HG03066 (cell line): ENCODE data around the gene PPM1H.
"Not testable (repeated sequence)": the region's sequence is repeated elsewhere in the genome, so short reads cannot be mapped to it uniquely, and the experiment has no call there.

Experiments used
- ATAC-seq: cut with Tn5 transposase; IDR thresholded peaks from one replicate; pipeline ENCODE4 v1.9.1; 2021; ENCODE audit warnings: low read depth; ENCODE audit not compliant: unreplicated experiment

PPM1H gene

DNA sequence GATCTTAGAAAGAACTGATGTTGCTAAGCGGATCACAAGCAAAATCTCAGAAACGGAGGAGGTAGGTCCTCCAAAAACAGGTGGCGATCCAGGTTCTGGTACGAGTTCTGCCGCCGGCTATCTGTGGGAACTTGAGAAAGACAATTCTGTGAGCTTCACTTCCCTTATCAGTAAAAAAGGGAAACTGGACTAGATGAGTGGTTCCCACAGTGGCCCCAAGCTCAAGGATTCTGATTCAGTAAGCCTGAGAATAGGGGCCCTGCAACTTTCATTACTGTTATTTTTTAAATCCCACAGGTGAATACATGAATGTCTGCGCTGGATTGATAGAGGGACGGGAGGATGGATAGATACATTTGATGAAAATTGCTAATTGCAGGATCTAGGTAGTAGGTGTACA, 160.2 kb downstream of the PPM1H start:
- ATAC-seq = no peak

DNA sequence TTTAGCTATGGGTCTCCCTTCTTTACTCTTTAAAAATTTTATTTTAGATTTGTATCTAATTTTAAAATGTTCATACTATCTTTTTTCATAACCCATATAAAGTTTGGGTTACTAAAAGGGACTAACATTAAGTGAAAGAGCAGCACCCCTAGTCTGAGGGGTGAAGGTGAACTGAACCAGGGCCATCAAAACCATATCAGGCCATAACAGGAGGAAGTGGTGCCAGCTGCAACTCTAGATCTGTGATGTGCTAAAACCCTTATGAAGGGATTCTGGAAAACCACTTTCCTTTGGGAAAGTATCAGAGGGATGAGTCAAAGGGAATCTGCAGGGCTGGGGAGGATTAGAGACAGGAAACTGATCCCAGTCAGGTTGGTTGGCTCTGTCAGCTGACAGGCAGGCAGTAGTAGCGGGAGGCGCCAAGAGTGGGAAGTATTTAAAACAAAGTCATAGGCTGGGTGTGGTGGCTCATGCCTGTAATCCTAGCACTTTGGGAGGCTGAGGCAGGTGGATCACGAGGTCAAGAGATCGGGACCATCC, 162.5 kb downstream of the PPM1H start:
- no peak for ATAC-seq

DNA sequence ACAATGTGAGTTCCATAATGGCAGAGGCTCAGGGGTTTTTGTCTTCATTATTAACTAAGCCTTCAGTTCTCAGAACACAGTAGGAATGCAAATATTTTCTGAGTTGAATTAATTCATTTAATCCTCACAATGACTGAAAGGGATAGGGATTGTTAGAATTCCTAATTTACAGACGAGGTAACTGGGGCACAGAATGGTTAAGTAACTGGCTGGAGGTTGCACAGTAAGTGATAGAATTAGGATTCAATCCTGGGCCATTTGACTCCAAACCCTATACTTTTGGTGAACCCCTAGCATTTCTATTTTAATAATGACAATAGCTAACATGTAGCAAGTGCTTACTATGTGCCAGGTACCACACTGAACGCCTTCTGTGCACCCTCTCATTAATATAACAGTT, 163.1 kb downstream of the PPM1H start:
- no peak for ATAC-seq

DNA sequence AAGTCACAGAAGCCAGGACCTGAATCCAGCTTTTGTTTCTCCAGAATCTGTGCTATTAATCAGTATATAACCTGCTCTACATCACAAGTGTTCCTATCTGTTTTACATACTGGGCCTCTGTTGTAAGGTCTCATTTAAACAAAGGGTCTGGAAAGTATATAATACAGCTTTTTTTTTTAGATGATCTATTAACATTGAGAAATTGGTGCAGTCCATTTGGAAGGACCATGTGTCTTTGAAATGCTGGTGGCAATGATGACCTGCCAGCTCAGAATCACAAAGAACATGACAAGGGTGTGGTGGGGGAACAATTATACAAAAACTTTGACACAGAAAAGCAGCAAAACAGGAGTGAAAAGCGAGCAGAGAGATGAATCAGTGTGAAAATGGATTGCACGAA, 164.6 kb downstream of the PPM1H start:
- ATAC-seq = no peak

- ATAC-seq = no peak
These were observed 165.8 kb downstream of the PPM1H start for GRCh38 chr12:62769076-62769619.

DNA sequence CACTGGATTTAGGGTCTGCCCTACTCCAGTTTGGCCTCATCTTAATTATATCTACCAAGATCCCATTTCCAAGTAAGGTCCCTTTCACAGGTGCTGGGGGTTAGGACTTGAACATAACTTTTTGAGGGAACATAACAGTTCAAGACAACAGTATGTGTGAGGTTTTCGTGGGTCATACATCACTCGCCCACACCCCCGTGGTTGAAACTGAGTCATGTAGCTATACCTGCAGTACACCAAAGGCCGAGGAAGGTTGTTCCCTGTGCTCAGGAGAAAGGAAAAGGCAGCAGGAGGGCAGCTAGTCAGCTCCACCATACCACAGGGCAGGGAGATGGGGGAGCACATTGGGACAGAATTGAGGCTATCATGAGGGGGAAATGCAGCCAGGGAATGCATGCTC, 167.0 kb downstream of the PPM1H start:
- no peak for ATAC-seq

- ATAC-seq = no peak
These were observed 167.5 kb downstream of the PPM1H start for GRCh38 chr12:62767496-62767895.

DNA sequence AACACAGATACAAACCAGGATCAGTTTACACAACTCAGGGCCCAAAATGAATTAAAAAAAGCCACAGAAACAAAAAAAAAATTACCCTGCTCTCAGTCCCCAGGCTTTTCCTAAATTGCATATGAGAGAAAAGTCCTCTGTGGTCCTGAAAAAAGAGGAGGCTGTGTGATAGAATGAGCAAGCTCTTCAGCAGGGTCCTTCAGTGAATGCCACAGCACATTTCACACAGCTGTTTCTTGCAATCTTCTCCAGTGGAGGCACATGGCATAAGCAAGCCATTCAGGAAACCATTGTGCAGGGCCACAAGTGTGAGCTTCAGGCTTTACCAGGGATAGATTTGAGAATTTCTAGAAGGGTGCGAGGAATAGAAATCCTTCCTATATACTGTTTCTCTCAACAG, 168.5 kb downstream of the PPM1H start:
- ATAC-seq = no peak

GRCh38 chr12:62763861-62764645, 170.9 kb downstream of the PPM1H start:
- ATAC-seq = no peak

DNA sequence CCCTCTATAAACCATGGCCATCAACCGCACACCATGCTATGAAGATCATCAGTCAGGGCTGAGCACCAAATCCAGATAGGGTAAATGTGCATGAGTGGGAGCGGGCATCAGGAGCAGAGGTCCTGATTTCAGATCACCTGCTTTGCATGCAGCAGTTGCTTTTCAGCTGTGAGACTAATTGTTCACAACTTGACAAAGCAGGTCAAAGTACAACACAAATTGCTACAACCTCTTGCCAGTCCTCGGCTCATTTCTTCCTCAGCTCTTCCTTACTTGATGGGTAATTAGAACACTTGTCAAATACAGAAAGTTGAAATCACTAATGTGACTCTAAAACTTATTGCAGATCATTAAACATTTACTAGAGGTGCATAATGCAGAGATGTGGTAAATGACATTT, 171.6 kb downstream of the PPM1H start:
- no peak for ATAC-seq

DNA sequence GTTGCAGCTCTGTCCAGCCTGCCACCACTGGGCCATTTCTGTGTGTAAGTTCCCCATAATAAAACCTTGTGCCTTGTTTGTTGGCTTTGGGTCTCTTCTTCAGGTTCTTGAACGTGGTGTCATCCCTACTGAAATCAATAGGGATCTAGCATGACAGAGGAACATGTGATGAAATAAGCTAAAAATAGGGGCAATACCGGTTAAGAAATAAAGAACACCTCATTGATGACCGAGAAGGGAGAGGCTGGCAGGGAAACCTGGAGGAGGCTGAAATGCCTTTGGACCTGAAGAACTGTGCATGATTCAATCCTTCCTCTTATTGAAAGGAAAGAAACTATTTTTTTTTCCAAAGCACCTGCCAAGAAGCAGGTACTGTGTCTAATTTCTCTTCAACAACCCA, 172.3 kb downstream of the PPM1H start:
- ATAC-seq = no peak

GRCh38 chr12:62761658-62762057, 173.3 kb downstream of the PPM1H start:
- ATAC-seq = no peak

DNA sequence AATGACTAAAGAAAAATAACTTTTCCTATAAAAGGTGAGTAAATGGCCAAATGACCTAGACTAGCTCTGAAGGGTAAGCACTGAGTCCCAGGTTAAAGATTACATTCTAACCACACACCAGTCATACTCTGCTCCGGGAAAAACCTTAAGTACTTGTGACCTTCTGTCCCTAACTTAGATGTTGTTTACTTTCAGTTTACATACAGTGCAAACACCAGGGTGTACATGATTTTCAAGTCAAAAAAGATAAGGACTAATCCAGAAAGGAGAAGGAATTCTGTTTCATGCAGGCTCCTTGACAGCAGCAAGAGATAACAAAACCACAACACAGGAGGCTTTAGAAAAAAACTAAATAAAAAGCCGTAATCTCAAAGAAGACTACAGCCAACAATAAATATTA, 174.2 kb downstream of the PPM1H start:
- ATAC-seq = peak; percentile 98

GRCh38 chr12:62760341-62760740, 174.6 kb downstream of the PPM1H start:
- ATAC-seq = not testable (repeated sequence)

DNA sequence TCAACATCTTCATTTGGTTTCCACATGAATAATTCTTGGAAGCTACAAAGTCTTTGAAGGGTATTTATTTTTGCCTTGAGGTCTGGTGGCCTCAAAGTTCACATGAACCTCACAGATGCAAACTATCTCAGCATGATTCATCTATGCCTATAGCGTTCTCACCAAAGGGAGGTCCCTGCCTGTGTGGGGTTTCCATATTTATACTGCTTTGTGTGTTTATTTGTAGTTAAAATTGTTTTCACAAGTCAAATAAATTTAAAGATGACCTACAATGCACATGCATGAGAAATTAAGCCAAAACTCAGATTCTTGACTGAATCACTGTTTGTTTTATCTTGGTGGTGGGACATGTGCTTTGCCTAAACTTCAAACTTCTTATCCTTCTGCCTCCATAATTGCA, 176.7 kb downstream of the PPM1H start:
- ATAC-seq = no peak

- no peak for ATAC-seq
These were observed 177.9 kb downstream of the PPM1H start for GRCh38 chr12:62757048-62757447.

GRCh38 chr12:62754706-62755105, 180.2 kb downstream of the PPM1H start:
- no peak for ATAC-seq

- no peak for ATAC-seq
These were observed 183.2 kb downstream of the PPM1H start for GRCh38 chr12:62751810-62752155.

DNA sequence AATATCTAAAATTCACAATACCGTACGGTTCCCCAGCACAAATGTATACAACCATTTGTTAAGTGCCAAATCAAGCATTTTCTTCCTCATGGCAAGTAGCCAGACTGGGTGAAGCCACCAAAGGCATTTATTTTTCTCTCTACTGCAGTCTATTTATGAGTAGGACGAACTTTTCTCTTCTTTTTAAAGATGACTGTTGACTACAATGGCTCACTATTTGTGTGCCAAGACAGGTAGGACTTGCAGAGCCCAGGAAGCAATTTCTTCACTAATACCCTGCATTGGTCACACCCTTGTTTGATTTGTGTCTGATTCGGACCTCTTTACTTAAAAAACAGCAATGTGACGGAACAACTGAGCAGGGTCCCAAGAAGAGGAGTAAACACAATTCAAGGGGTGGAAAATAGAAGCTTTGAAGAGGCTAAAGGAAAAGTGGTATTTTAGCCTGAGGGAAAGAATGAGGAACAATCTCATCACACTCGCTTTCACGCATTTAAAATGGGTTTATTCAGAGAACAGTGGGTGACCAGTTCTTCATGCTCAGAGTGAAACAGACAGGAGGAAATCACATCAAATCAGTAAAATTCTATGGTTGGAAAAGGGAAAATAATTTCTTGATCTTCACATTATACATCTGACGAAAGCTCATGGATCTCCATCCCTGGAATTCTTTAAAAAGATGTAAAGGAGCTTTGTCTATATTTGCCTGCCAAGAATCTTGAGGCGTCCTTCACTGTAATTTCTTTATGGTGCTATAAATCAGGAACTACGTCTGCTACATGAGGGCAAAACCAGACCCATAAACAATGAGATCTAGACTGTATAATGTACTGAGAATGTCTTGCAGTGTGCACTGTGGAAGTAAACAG, 183.8 kb downstream of the PPM1H start:
- ATAC-seq = no peak

DNA sequence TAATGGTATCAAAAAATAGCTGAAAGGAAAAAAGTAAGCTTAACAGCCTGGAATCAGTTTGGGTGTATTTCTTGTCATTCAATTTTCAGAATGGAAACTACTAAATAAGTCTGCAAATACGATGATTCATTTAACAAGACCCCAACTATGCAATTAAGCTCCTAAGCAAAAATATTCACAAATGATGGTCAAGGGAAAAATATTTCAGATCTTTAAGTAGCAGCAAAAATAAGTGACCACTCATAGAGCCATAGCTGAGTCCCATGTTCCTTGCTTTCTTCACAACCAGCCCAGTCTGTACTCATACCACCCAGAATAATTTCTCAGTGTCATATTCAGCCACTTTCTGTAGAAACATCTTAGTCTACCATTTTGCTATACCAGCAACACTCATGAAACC, 185.4 kb downstream of the PPM1H start:
- no peak for ATAC-seq

GRCh38 chr12:62748941-62749468, 185.9 kb downstream of the PPM1H start:
- ATAC-seq = no peak
